Naive B cell (primary cell): Measurements from ENCODE around the gene SFSWAP. TPM values are rescaled to one million over a fixed set of nuclear protein-coding genes. Genes with fewer than 3 reads are reported as not detected.
"Not testable (repeated sequence)": the region's sequence is repeated elsewhere in the genome, so short reads cannot be mapped to it uniquely, and the experiment has no call there.

Source experiments
- ATAC-seq, 2 donors: fragments of 150-1000 bp; cut with Tn5 transposase; 2 replicates each; pipeline ENCODE4 v1.10.0; 2021; ENCODE audit warnings: low read depth in 2 of 2, mild to moderate bottlenecking in 2 of 2, moderate library complexity in 2 of 2
- DNase-seq: peaks from one replicate; pipeline ENCODE4 v3.0.0; 2022
- H3K27ac Mint-ChIP-seq, 6 donors: one replicate each; pipeline ENCODE4 v1.8.0; 2020 to 2022; ENCODE audit warnings: mild to moderate bottlenecking in 6 of 6, mixed read lengths in 6 of 6, moderate library complexity in 5 of 6, inconsistent platforms in 2 of 6
- H3K27me3 Mint-ChIP-seq, 3 donors: one replicate each; pipeline ENCODE4 v1.8.0; 2021 to 2022; ENCODE audit warnings: mixed read lengths in 3 of 3, mild to moderate bottlenecking in 1 of 3
- H3K36me3 Mint-ChIP-seq, 2 donors: one replicate each; pipeline ENCODE4 v1.8.0; 2020 to 2022; ENCODE audit warnings: mixed read lengths in 2 of 2, inconsistent platforms in 1 of 2, mild to moderate bottlenecking in 1 of 2
- H3K4me1 Mint-ChIP-seq, 3 donors: one replicate each; pipeline ENCODE4 v1.8.0; 2020 to 2022; ENCODE audit warnings: mixed read lengths in 3 of 3, inconsistent platforms in 1 of 3, mild to moderate bottlenecking in 1 of 3, moderate library complexity in 1 of 3
- H3K4me3 Mint-ChIP-seq, 8 donors: one replicate each; pipeline ENCODE4 v1.8.0; 2020 to 2022; ENCODE audit warnings: mild to moderate bottlenecking in 8 of 8, mixed read lengths in 8 of 8, moderate library complexity in 8 of 8, inconsistent platforms in 2 of 8
- H3K9me3 Mint-ChIP-seq, 7 donors: one replicate each; pipeline ENCODE4 v1.8.0; 2020 to 2022; ENCODE audit warnings: mixed read lengths in 7 of 7, mild to moderate bottlenecking in 5 of 7, inconsistent platforms in 2 of 7, moderate library complexity in 1 of 7
- polyA plus RNA-seq, 6 donors: library from polyadenylated mRNA; unstranded; fragments of 300-500 nt; fragmentation: Illumina TruSeq; gene quantifications; one replicate each; pipeline ENCODE4 v1.2.3, GENCODE V29; 2021; ENCODE audit warnings: low read depth in 6 of 6

Gene SFSWAP
- polyA plus RNA-seq, 6 donors from 2014 or later = 10.0 to 33.5 (median 19.0) TPM

GRCh38 chr12:131797588-131797934, 86.7 kb downstream of the SFSWAP start:
- H3K4me1 Mint-ChIP-seq = peaks cover 19 to 35% (median 21%) of the 10 kb centered on the region in 3 donors
- no peak overlapping the region for H3K4me3 Mint-ChIP-seq
- H3K27me3 Mint-ChIP-seq = no peaks in the 10 kb centered on the region
- peak overlapping the region in 1 of 6 donors; percentile 75 for H3K27ac Mint-ChIP-seq
- DNase-seq (no peak), ATAC-seq (no peak)
- peaks cover 0 to 6% of the 10 kb centered on the region in 2 donors for H3K36me3 Mint-ChIP-seq
- no peaks in the 10 kb centered on the region for H3K9me3 Mint-ChIP-seq

DNA sequence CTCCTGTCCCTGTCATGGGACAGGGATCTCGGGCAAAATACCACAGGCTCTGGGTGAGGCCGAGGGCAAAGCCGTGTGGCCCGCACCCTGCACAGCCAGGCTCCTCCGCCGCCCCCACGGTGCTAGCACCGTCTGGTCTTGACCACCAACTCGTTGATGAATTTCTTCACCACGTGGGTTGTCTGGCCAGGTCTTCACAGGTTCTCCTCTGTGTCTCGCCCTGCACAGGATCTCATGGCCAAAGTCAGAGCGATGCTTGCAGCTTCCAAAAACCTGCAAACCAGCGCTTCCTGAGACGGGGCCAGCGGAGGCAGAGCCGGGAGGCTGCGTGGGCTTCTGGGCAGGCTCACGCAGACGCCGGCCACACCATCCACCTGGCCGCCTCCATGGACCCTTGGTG, 88.3 kb downstream of the SFSWAP start:
- peaks cover 23 to 40% (median 26%) of the 10 kb centered on the region in 3 donors for H3K4me1 Mint-ChIP-seq

DNA sequence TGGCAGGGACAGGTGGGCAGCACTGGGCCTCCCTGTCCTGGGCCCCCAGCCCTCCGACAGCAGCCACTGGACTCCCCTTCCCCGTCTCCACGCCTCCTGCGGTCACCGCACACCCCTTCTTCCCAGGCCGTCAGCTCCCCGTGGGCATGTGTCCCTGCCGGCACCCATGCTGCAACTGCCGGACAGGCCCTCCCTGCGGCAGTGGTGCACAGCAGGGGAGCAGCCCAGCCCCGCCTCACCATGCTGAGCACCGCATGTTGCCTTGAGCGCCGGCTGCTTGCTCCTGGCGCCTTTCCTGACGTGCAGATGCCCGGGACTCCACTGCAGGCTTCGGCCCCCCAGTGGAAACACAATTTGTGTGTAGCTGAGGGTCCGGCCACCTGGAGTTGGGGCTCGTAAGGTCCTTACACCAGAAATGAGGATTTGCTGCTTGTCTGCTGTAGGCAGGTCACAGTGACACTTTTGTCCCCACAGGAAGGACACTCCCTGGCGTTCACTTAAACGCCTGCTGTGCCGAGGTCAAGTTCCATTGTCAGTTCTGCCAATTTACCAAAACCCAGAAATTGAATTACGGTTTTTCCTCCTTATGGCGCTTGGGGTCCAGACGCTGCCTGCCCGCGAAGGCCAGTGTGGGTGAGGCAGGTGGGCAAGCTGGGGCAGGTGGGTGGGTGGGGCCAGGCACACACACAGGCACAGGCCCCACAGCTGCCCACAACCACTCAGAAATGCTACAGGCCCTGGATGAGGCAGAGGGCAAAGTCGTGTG, 89.1 kb downstream of the SFSWAP start:
- ATAC-seq = no peak
- no peak for DNase-seq
- Mint-ChIP-seq H3K4me1 (peaks cover 26 to 42% (median 27%) of the 10 kb centered on the region in 3 donors), H3K9me3 (no peaks in the 10 kb centered on the region), H3K27ac (peak overlapping the region in 1 of 6 donors; percentile 72), H3K36me3 (peaks cover 0 to 6% of the 10 kb centered on the region in 2 donors), H3K27me3 (no peaks in the 10 kb centered on the region), H3K4me3 (no peak overlapping the region)

More for the DNA sequence above, 88.3 kb downstream of the SFSWAP start:
- Mint-ChIP-seq H3K27ac (peak overlapping the region in 1 of 6 donors; percentile 70), H3K27me3 (no peaks in the 10 kb centered on the region), H3K4me3 (no peak overlapping the region), H3K36me3 (peaks cover 0 to 6% of the 10 kb centered on the region in 2 donors), H3K9me3 (no peaks in the 10 kb centered on the region)
- ATAC-seq (no peak), DNase-seq (no peak)

GRCh38 chr12:131800594-131801135, 89.8 kb downstream of the SFSWAP start:
- ATAC-seq (no peak), DNase-seq (no peak)
- peaks cover 21 to 40% (median 21%) of the 10 kb centered on the region in 3 donors for H3K4me1 Mint-ChIP-seq
- H3K27ac Mint-ChIP-seq = peak overlapping the region in 2 of 6 donors; percentile 82 to 84
- H3K9me3 Mint-ChIP-seq = peaks cover 0 to 2% (median 0%) of the 10 kb centered on the region in 7 donors
- H3K27me3 Mint-ChIP-seq = no peaks in the 10 kb centered on the region
- no peak overlapping the region for H3K4me3 Mint-ChIP-seq
- peaks cover 0 to 6% of the 10 kb centered on the region in 2 donors for H3K36me3 Mint-ChIP-seq

DNA sequence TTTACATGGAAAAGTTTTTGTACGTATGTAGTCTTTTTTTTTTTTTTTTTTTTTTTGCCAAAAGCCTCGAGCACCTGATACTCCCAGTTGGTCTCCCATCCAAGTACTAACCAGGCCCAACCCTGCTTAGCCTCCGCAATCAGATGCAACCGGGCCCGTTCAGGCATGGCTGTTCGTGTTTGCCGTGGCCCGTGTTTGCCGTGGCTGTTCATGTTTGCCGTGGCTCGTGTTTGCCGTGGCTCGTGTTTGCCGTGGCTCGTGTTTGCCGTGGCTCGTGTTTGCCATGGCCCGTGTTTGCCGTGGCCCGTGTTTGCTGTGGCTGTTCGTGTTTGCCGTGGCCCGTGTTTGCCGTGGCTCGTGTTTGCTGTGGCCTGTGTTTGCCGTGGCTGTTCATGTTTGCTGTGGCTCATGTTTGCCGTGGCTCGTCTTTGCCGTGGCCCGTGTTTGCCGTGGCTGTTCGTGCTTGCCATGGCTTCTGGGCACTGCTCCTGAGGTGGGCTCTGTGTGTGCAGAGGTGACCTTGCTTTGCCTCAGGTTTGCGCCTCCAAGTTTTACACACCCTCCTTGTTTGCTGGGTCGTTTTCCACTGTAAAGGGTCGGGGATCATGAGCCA, 90.5 kb downstream of the SFSWAP start:
- H3K4me3 Mint-ChIP-seq = no peak overlapping the region
- H3K27me3 Mint-ChIP-seq = no peaks in the 10 kb centered on the region
- H3K27ac Mint-ChIP-seq = no peak overlapping the region
- ATAC-seq = no peak
- peaks cover 14 to 36% (median 15%) of the 10 kb centered on the region in 3 donors for H3K4me1 Mint-ChIP-seq
- peaks cover 0 to 2% (median 0%) of the 10 kb centered on the region in 7 donors for H3K9me3 Mint-ChIP-seq
- DNase-seq = no peak
- peaks cover 0 to 6% of the 10 kb centered on the region in 2 donors for H3K36me3 Mint-ChIP-seq

DNA sequence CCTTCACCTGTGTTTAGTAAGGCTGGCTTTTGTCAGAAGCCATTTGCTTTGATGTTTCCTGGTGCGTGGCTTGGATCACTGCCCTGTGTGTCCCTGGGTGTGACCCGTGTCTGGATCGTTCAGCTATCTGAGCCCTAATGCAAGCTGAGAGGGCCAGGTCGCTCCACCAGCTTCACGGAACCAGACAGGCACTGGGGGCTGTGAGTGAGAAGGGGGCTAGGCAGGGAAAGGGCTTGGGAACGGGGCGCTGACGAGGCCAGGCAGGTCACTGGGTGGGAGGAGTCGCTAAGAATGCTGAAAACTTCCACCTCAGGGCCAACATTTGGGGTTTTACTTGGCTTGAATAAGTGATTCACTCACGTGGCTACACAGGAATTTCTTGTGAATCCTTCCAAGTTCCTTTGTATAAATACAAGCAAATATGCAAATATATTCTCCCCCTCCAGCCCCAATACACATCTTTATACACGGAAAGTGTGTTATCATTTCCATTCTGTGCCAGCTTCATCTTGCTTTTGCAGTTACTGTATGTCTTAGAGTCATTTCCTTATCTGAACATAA, 93.2 kb downstream of the SFSWAP start:
- Mint-ChIP-seq H3K36me3 (no peaks in the 10 kb centered on the region), H3K9me3 (peaks cover 0 to 2% (median 0%) of the 10 kb centered on the region in 7 donors), H3K27me3 (no peaks in the 10 kb centered on the region), H3K27ac (peak overlapping the region in 3 of 6 donors; percentile 70 to 92 (median 86)), H3K4me3 (peak overlapping the region in 2 of 8 donors; percentile 65 to 66), H3K4me1 (peaks cover 9 to 28% (median 12%) of the 10 kb centered on the region in 3 donors)
- ATAC-seq (peak; percentile 34 to 36), DNase-seq (no peak)

DNA sequence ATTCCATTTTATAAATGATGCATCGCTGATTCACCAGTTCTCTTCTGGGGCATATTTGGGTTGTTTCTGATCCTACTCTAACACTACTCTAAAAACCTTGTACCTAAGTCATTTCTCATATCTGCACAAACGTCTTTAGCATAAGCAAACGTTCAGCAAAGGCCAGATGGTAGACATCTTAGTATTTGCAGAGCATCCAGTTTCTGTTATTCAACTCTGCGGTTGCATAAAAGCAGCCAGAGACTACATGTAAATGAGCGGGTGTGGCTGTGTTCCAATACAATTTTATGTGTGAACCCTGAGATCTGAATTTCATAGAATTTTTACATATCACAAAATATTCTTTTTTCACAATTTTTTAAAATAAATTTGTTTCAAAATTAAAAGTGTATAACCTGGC, 94.5 kb downstream of the SFSWAP start:
- no peak overlapping the region for H3K27ac Mint-ChIP-seq
- H3K9me3 Mint-ChIP-seq = peaks cover 0 to 4% (median 0%) of the 10 kb centered on the region in 7 donors
- peak overlapping the region in 1 of 8 donors; percentile 32 for H3K4me3 Mint-ChIP-seq
- no peak for DNase-seq
- H3K4me1 Mint-ChIP-seq = peaks cover 8 to 24% (median 12%) of the 10 kb centered on the region in 3 donors
- no peaks in the 10 kb centered on the region for H3K36me3 Mint-ChIP-seq
- ATAC-seq = no peak
- no peaks in the 10 kb centered on the region for H3K27me3 Mint-ChIP-seq

DNA sequence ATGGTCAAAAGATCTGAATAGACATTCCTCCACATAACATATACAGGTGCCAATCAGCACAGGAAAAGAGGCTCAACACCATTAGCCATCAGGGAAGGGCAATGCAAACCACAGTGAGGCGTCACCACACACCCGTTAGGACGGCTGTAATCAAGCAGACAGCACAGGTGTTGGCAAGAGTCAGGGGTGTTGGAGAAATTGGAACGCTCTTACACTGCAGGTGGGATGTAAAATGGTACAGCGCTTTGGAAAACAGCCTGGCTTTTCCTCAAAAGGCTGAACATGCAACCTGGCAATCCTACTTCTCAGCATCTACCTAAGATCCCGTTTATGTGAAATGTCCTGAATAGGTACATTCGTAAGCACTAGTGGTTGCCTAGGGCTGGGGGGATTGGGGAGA, 95.8 kb downstream of the SFSWAP start:
- Mint-ChIP-seq H3K27ac (no peak overlapping the region), H3K36me3 (peaks cover 0 to 2% of the 10 kb centered on the region in 2 donors), H3K4me3 (peak overlapping the region in 1 of 8 donors; percentile 66)

DNA sequence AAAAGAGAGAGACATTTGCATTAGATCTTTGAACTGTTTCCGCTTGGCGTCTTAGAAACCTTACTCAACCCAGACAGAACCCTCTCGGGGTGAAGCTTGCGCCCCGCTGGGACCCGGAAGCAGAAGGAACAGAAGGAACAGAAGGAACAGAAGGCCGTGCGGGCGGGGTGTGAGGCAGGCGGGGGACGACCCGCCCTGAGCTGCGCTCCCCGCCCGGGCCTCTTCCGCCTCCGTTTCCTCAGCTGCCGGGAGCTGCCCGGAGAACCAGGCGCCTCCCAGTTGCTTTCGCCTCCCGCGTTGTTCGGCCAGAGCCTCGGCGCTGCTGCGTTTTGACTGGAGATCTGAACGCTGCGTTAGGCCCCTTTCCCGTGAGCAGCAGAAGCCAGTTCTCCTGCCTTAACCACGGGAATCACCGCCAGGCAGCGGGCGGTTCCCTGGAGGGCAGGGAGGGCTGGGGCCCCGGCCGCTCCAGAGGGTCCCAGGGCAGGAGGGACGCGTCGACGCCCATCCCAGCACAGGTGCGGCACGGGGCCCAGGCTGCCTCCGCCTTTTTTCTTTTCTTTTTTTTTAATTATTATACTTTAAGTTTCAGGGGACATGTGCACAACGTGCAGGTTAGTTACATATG, 98.0 kb downstream of the SFSWAP start:
- ATAC-seq = peak; percentile 81 to 83
- peak; percentile 39 for DNase-seq
- peak overlapping the region in 2 of 6 donors; percentile 51 to 87 for H3K27ac Mint-ChIP-seq
- peak overlapping the region; percentile 60 to 90 (median 78) for H3K4me3 Mint-ChIP-seq
- no peaks in the 10 kb centered on the region for H3K27me3 Mint-ChIP-seq
- peaks cover 5 to 16% (median 8%) of the 10 kb centered on the region in 7 donors for H3K9me3 Mint-ChIP-seq
- H3K36me3 Mint-ChIP-seq = peaks cover 6 to 16% of the 10 kb centered on the region in 2 donors
- H3K4me1 Mint-ChIP-seq = peaks cover 7 to 29% (median 10%) of the 10 kb centered on the region in 3 donors

More for the DNA sequence above, 95.8 kb downstream of the SFSWAP start:
- no peak for ATAC-seq
- Mint-ChIP-seq H3K9me3 (peaks cover 0 to 4% (median 0%) of the 10 kb centered on the region in 7 donors), H3K27me3 (no peaks in the 10 kb centered on the region), H3K4me1 (peaks cover 7 to 28% (median 8%) of the 10 kb centered on the region in 3 donors)
- DNase-seq = no peak

DNA sequence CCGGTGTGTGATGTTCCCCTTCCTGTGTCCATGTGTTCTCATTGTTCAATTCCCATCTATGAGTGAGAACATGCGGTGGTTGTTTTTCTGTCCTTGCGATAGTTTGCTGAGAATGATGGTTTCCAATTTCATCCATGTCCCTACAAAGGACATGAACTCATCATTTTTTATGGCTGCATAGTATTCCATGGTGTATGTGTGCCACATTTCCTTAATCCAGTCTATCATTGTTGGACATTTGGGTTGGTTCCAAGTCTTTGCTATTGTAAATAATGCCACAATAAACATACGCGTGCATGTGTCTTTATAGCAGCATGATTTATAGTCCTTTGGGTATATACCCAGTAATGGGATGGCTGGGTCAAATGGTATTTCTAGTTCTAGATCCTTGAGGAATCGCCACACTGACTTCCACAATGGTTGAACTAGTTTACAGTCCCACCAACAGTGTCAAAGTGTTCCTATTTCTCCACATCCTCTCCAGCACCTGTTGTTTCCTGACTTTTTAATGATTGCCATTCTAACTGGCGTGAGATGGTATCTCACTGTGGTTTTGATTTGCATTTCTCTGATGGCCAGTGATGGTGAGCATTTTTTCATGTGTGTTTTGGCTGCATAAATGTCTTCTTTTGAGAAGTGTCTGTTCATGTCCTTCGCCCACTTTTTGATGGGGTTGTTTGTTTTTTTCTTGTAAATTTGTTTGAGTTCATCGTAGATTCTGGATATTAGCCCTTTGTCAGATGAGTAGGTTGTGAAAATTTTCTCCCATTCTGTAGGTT, 98.8 kb downstream of the SFSWAP start:
- H3K4me3 Mint-ChIP-seq = peak overlapping the region in 7 of 8 donors; percentile 60 to 90 (median 78)

GRCh38 chr12:131810726-131811125, 99.8 kb downstream of the SFSWAP start:
- DNase-seq (no peak), ATAC-seq (no peak)
- H3K9me3 Mint-ChIP-seq = peaks cover 4 to 21% (median 7%) of the 10 kb centered on the region in 7 donors
- H3K36me3 Mint-ChIP-seq = peaks cover 9 to 16% of the 10 kb centered on the region in 2 donors
- peak overlapping the region in 1 of 8 donors; percentile 54 for H3K4me3 Mint-ChIP-seq
- H3K27me3 Mint-ChIP-seq = no peaks in the 10 kb centered on the region
- peaks cover 0 to 14% (median 4%) of the 10 kb centered on the region in 3 donors for H3K4me1 Mint-ChIP-seq
- H3K27ac Mint-ChIP-seq = peak overlapping the region in 1 of 6 donors; percentile 47

More for the DNA sequence above, 98.8 kb downstream of the SFSWAP start:
- Mint-ChIP-seq H3K36me3 (peaks cover 9 to 16% of the 10 kb centered on the region in 2 donors), H3K4me1 (peaks cover 0 to 21% (median 4%) of the 10 kb centered on the region in 3 donors), H3K9me3 (peaks cover 5 to 21% (median 8%) of the 10 kb centered on the region in 7 donors)
- not testable (repeated sequence) for ATAC-seq, DNase-seq, H3K27ac Mint-ChIP-seq, H3K27me3 Mint-ChIP-seq

GRCh38 chr12:131815131-131815530, 104.2 kb downstream of the SFSWAP start:
- no peak for DNase-seq
- Mint-ChIP-seq H3K4me1 (peaks cover 21 to 38% (median 31%) of the 10 kb centered on the region in 3 donors), H3K27me3 (no peaks in the 10 kb centered on the region), H3K36me3 (peaks cover 9 to 16% of the 10 kb centered on the region in 2 donors), H3K27ac (no peak overlapping the region), H3K4me3 (no peak overlapping the region), H3K9me3 (peaks cover 4 to 21% (median 6%) of the 10 kb centered on the region in 7 donors)
- ATAC-seq = no peak
